Upper lobe of right lung (tissue), 1 donor: ENCODE results near the gene PRICKLE4. TPM values are rescaled to one million over a fixed set of nuclear protein-coding genes. Genes with fewer than 3 reads are reported as not detected.
A peak's percentile ranks its signal among the peaks of the same experiment; 100 is the strongest.

Experiments used
- ATAC-seq: fragments of 200-7000 bp; cut with Tn5 transposase; one replicate; pipeline ENCODE4 v1.9.1; 2020; ENCODE audit warnings: mild to moderate bottlenecking, moderate library complexity
- DNase-seq: peaks from one replicate; pipeline ENCODE4 v3.0.0-alpha.2; 2020
- H3K27ac ChIP-seq: fragments of 200-600 bp; one replicate; pipeline ENCODE4 v1.8.0; 2022
- H3K27me3 ChIP-seq: fragments of 200-600 bp; one replicate; pipeline ENCODE4 v1.8.0; 2022; ENCODE audit warnings: mild to moderate bottlenecking
- H3K36me3 ChIP-seq: fragments of 200-600 bp; one replicate; pipeline ENCODE4 v1.8.0; 2022
- H3K4me1 ChIP-seq: fragments of 200-600 bp; one replicate; pipeline ENCODE4 v1.8.0; 2022
- H3K4me3 ChIP-seq: fragments of 200-600 bp; one replicate; pipeline ENCODE4 v1.8.0; 2022; ENCODE audit warnings: mild to moderate bottlenecking
- H3K9me3 ChIP-seq: fragments of 200-600 bp; one replicate; pipeline ENCODE4 v1.8.0; 2022
- intact Hi-C: fragments of 100-400 bp; cut with DNase I; formaldehyde crosslinking; loops from one replicate; pipeline ENCODE4 v1.11.0; 2022
- total RNA-seq: library from RNA; stranded (reverse); fragmentation: NEBNext Ultra II Directional; extraction: Animal tissue kit (Norgen Biotek cat#: 25700); gene quantifications from one replicate; pipeline ENCODE4 v1.2.1, GENCODE V29; 2021
- TF ChIP-seq, protein P1 (sequence below): fragments of 200-600 bp; IDR thresholded peaks from one replicate; pipeline ENCODE4 v1.8.0; 2022; ENCODE audit warnings: antibody characterized with exemption
- donor health status: DM: no; HTN: yes; CAD: no; lungs with severe emphysema.

Gene PRICKLE4
- total RNA-seq, 1 donor from 2014 or later = 14.2 TPM

DNA sequence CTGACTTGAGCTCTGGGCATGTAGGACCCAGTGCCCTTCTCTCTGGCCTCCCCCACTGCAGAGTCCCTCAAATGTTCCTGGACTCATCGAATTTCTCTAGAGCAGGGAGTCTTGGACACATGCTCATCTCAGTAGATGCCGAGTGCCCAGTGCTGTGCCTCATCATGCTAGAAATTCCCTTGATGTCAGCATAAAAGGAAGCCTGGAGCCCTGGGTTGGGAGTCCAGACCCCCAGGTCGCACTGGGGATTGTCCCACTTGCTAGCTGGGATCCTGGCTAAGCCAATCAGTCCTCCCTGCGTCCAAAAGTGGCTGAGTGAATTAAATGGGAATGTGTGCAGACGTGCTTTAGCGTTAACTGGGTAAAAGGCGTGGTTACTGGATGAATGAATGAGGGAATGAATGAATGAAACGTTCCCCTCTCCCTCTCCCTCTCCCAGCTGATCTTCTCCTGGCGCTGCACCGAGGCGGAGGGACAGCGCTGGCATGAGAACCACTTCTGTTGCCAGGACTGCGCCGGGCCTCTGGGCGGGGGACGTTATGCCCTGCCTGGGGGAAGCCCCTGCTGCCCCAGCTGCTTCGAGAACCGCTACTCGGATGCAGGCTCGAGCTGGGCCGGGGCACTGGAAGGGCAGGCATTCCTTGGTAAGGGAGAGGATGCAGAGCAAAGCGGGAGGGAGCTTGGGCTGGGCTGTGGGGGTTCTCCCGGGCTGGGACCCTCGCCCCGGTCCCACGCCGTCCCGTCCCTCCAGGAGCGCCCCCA, 5.3 kb downstream of the PRICKLE4 start:
- intact Hi-C loops = loop anchor here (5.0 to 10.0 kb wide), 2 partner anchors 149 to 256 kb away; no protein-coding TSS in a partner anchor
- DNase-seq (no peak), ATAC-seq (no peak)
- Histone ChIP-seq H3K36me3 (peaks cover 19% of the 10 kb centered on the region), H3K4me1 (peaks cover 59% of the 10 kb centered on the region), H3K4me3 (peak overlapping the region; percentile 98), H3K9me3 (no peaks in the 10 kb centered on the region), H3K27me3 (no peaks in the 10 kb centered on the region), H3K27ac (peak overlapping the region; percentile 98)
- TF ChIP-seq, protein P1, sequence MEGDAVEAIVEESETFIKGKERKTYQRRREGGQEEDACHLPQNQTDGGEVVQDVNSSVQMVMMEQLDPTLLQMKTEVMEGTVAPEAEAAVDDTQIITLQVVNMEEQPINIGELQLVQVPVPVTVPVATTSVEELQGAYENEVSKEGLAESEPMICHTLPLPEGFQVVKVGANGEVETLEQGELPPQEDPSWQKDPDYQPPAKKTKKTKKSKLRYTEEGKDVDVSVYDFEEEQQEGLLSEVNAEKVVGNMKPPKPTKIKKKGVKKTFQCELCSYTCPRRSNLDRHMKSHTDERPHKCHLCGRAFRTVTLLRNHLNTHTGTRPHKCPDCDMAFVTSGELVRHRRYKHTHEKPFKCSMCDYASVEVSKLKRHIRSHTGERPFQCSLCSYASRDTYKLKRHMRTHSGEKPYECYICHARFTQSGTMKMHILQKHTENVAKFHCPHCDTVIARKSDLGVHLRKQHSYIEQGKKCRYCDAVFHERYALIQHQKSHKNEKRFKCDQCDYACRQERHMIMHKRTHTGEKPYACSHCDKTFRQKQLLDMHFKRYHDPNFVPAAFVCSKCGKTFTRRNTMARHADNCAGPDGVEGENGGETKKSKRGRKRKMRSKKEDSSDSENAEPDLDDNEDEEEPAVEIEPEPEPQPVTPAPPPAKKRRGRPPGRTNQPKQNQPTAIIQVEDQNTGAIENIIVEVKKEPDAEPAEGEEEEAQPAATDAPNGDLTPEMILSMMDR = no peak

DNA sequence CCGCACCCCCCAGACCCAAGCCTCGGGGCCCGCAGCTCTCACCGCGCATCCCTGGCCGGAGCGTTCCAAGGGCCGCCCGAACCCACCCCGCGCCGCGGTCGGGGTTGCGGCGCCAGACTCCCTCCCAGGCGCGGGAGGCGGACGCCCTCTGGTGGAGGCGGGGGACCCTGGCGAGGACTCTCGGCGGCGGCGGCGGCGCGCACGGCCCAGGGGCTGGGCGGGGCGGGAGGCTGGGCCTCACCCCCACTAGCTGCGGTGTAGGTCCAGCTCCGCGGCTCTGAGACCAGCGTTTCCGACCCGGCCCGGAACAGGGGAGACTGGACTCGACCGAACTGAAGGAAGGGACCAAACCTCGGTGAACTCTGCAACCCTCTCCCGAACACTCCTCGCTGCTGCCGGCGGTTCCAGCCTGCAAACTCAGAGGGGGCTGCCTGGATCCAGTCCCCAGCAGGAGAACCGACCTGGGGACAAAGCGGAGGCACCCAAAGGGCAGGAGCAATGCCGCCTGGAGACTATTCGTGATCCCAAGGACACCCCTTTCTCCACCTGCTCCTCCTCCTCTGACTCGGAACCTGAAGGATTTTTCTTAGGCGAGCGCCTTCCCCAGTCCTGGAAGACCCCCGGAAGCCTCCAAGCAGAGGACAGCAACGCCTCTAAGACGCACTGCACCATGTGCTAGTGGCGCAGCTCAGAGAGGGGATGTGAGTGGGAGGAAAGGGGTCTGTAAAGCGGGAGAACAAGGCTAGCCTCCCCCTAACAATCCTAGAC, 6.1 kb downstream of the PRICKLE4 start:
- H3K27me3 ChIP-seq = no peaks in the 10 kb centered on the region
- H3K4me1 ChIP-seq = peaks cover 53% of the 10 kb centered on the region
- intact Hi-C loops = loop anchor here (5.0 to 10.0 kb wide), 2 partner anchors 148 to 256 kb away; no protein-coding TSS in a partner anchor
- ATAC-seq (peak; percentile 93), DNase-seq (peak; percentile 95)
- peak overlapping the region; percentile 98 for H3K4me3 ChIP-seq
- TF ChIP-seq, protein P1 = peak; percentile 75
- no peaks in the 10 kb centered on the region for H3K9me3 ChIP-seq
- H3K27ac ChIP-seq = peak overlapping the region; percentile 98
- peaks cover 27% of the 10 kb centered on the region for H3K36me3 ChIP-seq

DNA sequence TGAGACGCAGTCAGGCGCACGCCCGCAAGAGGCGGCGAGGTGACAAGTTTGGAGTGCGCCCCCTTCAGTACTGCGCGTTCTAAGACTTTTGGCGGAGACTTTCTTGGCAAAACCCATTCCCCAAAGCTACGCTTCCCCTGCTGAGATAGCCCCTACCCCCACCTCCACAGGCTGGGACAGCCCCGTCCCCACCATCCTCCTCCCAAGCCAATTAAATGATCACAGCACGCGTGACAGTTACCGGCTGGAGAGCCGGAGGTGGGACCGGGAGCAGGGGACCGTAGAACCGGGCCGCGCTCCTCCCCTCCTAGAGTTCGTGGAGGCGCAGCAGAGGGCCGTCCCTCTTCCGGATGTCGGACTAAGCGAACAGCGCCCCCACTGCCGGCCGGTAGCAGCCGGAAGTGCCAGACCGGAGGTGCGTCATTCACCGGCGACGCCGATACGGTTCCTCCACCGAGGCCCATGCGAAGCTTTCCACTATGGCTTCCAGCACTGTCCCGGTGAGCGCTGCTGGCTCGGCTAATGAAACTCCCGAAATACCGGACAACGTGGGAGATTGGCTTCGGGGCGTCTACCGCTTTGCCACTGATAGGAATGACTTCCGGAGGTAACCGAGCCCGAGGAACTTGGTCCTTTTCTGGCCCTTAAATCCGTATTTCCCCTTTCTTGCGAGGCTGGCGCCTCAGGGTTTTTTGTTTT, 6.8 kb downstream of the PRICKLE4 start, which contains the start of gene TOMM6:
TSS of gene TOMM6 (plus strand) at position 476 of the 699 bp plus-strand sequence. CDS start at position 480, 4 bp downstream.
- H3K27ac ChIP-seq = peak within 1 kb of the TSS; percentile 98
- H3K4me1 ChIP-seq = peaks cover 48% of the 10 kb centered on the region
- intact Hi-C loops = loop anchor here (5.0 to 10.0 kb wide), 2 partner anchors 147 to 255 kb away; no protein-coding TSS in a partner anchor
- DNase-seq (peak; percentile 98), ATAC-seq (peak; percentile 93)
- TF ChIP-seq, protein P1 = peak; percentile 89
- no peaks in the 10 kb centered on the region for H3K9me3 ChIP-seq
- H3K4me3 ChIP-seq = peak within 1 kb of the TSS; percentile 98
- H3K36me3 ChIP-seq = peaks cover 34% of the 10 kb centered on the region
- H3K27me3 ChIP-seq = no peaks in the 10 kb centered on the region

DNA sequence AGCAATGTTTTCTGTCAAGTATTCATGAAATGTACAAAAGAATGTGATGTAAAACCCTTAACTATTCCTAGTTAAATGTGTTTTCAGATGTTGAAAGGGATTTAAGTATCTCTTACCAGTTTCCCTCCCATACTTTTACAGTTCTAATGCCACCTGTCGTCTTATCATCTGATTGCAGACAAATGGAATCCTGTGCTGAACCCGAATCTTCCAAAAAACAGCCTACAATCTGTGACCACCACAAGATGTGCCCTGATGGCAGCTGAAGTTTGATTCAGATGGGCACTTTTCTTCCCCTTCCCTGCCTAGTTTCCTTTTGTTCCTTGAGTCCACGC, 8.8 kb downstream of the PRICKLE4 start:
- TF ChIP-seq, protein P1 = no peak
- ATAC-seq = no peak
- no peaks in the 10 kb centered on the region for H3K27me3 ChIP-seq
- no peak for DNase-seq
- no peak overlapping the region for H3K4me3 ChIP-seq
- H3K4me1 ChIP-seq = peaks cover 37% of the 10 kb centered on the region
- no peak overlapping the region for H3K27ac ChIP-seq
- H3K36me3 ChIP-seq = peaks cover 37% of the 10 kb centered on the region
- H3K9me3 ChIP-seq = no peaks in the 10 kb centered on the region
- intact Hi-C loops = loop anchor here (5.0 to 10.0 kb wide), 2 partner anchors 145 to 253 kb away; no protein-coding TSS in a partner anchor

DNA sequence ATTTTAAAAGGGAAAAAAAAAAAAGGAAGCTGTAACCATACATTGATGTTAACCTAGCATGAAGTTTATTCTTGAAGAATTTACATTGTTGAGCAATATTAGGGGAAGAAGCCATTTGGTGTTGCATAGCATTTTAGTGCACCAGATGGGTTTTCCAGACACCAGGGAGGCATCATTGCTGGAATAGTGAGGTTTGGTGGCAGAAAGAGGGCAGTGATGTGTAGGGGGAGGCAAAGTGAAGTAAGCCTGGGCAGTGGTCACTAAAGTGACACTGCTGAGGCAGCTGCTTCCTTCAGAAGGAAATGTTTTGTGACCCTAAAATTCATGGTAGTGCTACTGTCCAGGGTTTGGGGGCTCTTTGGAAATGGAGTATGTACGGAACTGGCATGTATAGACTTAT, 9.5 kb downstream of the PRICKLE4 start:
- Histone ChIP-seq H3K27ac (no peak overlapping the region), H3K4me1 (peaks cover 30% of the 10 kb centered on the region), H3K27me3 (no peaks in the 10 kb centered on the region), H3K4me3 (no peak overlapping the region), H3K9me3 (no peaks in the 10 kb centered on the region), H3K36me3 (peaks cover 44% of the 10 kb centered on the region)
- ATAC-seq (no peak), DNase-seq (no peak)
- TF ChIP-seq, protein P1 = no peak
- intact Hi-C loops = no loop called here
